Thymus (tissue), 11 donors: ENCODE results near the gene PRDM7. TPM values are rescaled to one million over a fixed set of nuclear protein-coding genes. Genes with fewer than 3 reads are reported as not detected.

ENCODE experiments used
- DNase-seq, 9 donors: peaks; one replicate each; pipeline ENCODE4 v3.0.0-alpha.2; 2013; ENCODE audit warnings: low spot score in 9 of 9, low read depth in 6 of 9, missing footprints in 1 of 9
- H3K27ac ChIP-seq, 2 donors: one replicate each; pipeline ENCODE4 v1.5.1; 2013; ENCODE audit warnings: control low read depth in 1 of 2, low read depth in 1 of 2, low read length in 1 of 2, mild to moderate bottlenecking in 1 of 2, moderate library complexity in 1 of 2
- H3K27me3 ChIP-seq, 2 donors: one replicate each; pipeline ENCODE4 v1.5.1; 2013; ENCODE audit warnings: low read length in 1 of 2; ENCODE audit not compliant: control insufficient read depth in 2 of 2, insufficient read depth in 1 of 2
- H3K36me3 ChIP-seq, 2 donors: one replicate each; pipeline ENCODE4 v1.5.1; 2013; ENCODE audit warnings: low read length in 1 of 2, mild to moderate bottlenecking in 1 of 2, moderate library complexity in 1 of 2; ENCODE audit not compliant: control insufficient read depth in 2 of 2, insufficient read depth in 2 of 2
- H3K4me1 ChIP-seq, 2 donors: one replicate each; pipeline ENCODE4 v1.5.1; 2013; ENCODE audit warnings: low read length in 2 of 2; ENCODE audit not compliant: control insufficient read depth in 2 of 2, insufficient read depth in 2 of 2
- H3K4me3 ChIP-seq, 2 donors: one replicate each; pipeline ENCODE4 v1.5.1; 2013; ENCODE audit warnings: low read length in 2 of 2, control low read depth in 1 of 2, mild to moderate bottlenecking in 1 of 2
- H3K9me3 ChIP-seq, 2 donors: one replicate each; pipeline ENCODE4 v1.5.1; 2013; ENCODE audit warnings: low read length in 1 of 2, mild to moderate bottlenecking in 1 of 2; ENCODE audit not compliant: control insufficient read depth in 2 of 2, insufficient read depth in 1 of 2
- WGBS: extraction: QIAGEN DNeasy Blood & Tissue Kit; methylation state at CpG from one replicate; pipeline ENCODE4 v1.1.7; 2013; 5-methylcytosine and 5-hydroxymethylcytosine counted together
- polyA plus RNA-seq: library from polyadenylated mRNA; stranded (reverse); fragments of 200-250 nt; gene quantifications from one replicate; pipeline ENCODE4 v1.2.3, GENCODE V29; 2013
- total RNA-seq: library from RNA; stranded (reverse); fragments of 120-200 nt; gene quantifications from one replicate; pipeline ENCODE4 v1.2.4, GENCODE V29; 2013
- donor health status: healthy.

PRDM7 gene
- total and polyA plus RNA-seq, 2 donors, result 0.09 TPM; not detected in 1

GRCh38 chr16:90054554-90054953 is 22.6 kb downstream of the PRDM7 start:
- H3K36me3 ChIP-seq, result no peaks in the 10 kb centered on the region
- no peak overlapping the region for H3K4me3 ChIP-seq
- H3K27ac ChIP-seq, result no peak overlapping the region
- no peak for DNase-seq
- H3K4me1 ChIP-seq, result no peaks in the 10 kb centered on the region
- WGBS, result 70% methylated on average over 4 of the region's 4 CpGs
- peaks cover 0 to under 1% of the 10 kb centered on the region in 2 donors for H3K27me3 ChIP-seq
- H3K9me3 ChIP-seq, result peaks cover 2 to 13% of the 10 kb centered on the region in 2 donors

GRCh38 chr16:90053902-90054500 is 23.1 kb downstream of the PRDM7 start:
- Histone ChIP-seq H3K27me3 (peaks cover 3 to 4% of the 10 kb centered on the region in 2 donors), H3K27ac (no peak overlapping the region), H3K4me1 (no peaks in the 10 kb centered on the region), H3K9me3 (peaks cover 2 to 13% of the 10 kb centered on the region in 2 donors), H3K4me3 (no peak overlapping the region), H3K36me3 (no peaks in the 10 kb centered on the region)
- WGBS, result 85% methylated on average over 1 of the region's 1 CpG
- no peak for DNase-seq

- Histone ChIP-seq H3K27me3 (peaks cover 7 to 26% of the 10 kb centered on the region in 2 donors), H3K9me3 (peaks cover 2 to 16% of the 10 kb centered on the region in 2 donors), H3K4me3 (no peak overlapping the region), H3K4me1 (no peaks in the 10 kb centered on the region), H3K36me3 (no peaks in the 10 kb centered on the region), H3K27ac (no peak overlapping the region)
- no peak for DNase-seq
- 95% methylated on average over 10 of the region's 10 CpGs for WGBS
Observed at GRCh38 chr16:90050969-90051368, 26.2 kb downstream of the PRDM7 start.

GRCh38 chr16:90048737-90049330 is 28.3 kb downstream of the PRDM7 start:
- Histone ChIP-seq H3K27ac (no peak overlapping the region), H3K36me3 (no peaks in the 10 kb centered on the region), H3K27me3 (peaks cover 7 to 27% of the 10 kb centered on the region in 2 donors), H3K4me1 (no peaks in the 10 kb centered on the region), H3K4me3 (no peak overlapping the region), H3K9me3 (peaks cover 0 to 3% of the 10 kb centered on the region in 2 donors)
- no peak for DNase-seq
- 90% methylated on average over 19 of the region's 19 CpGs for WGBS

- 84% methylated on average over 12 of the region's 12 CpGs for WGBS
- no peak overlapping the region for H3K27ac ChIP-seq
- H3K4me3 ChIP-seq, result no peak overlapping the region
- DNase-seq, result no peak
- peaks cover 7 to 27% of the 10 kb centered on the region in 2 donors for H3K27me3 ChIP-seq
- H3K9me3 ChIP-seq, result peaks cover 0 to 3% of the 10 kb centered on the region in 2 donors
- no peaks in the 10 kb centered on the region for H3K36me3 ChIP-seq
- no peaks in the 10 kb centered on the region for H3K4me1 ChIP-seq
Observed at GRCh38 chr16:90048347-90048722, 28.8 kb downstream of the PRDM7 start.

GRCh38 chr16:90047714-90048346 is 29.3 kb downstream of the PRDM7 start:
- Histone ChIP-seq H3K9me3 (peaks cover 0 to 3% of the 10 kb centered on the region in 2 donors), H3K27me3 (peaks cover 7 to 27% of the 10 kb centered on the region in 2 donors), H3K4me3 (peak overlapping the region in 1 of 2 donors; percentile 10), H3K36me3 (no peaks in the 10 kb centered on the region), H3K27ac (no peak overlapping the region), H3K4me1 (no peaks in the 10 kb centered on the region)
- WGBS, result 24% methylated on average over 54 of the region's 59 CpGs
- no peak for DNase-seq

- Histone ChIP-seq H3K27me3 (peaks cover 7 to 27% of the 10 kb centered on the region in 2 donors), H3K9me3 (peaks cover 0 to 3% of the 10 kb centered on the region in 2 donors), H3K36me3 (no peaks in the 10 kb centered on the region), H3K4me1 (no peaks in the 10 kb centered on the region), H3K27ac (no peak overlapping the region), H3K4me3 (peak overlapping the region in 1 of 2 donors; percentile 10)
- 5% methylated on average over 40 of the region's 40 CpGs for WGBS
- no peak for DNase-seq
Observed at GRCh38 chr16:90046971-90047713, 30.0 kb downstream of the PRDM7 start.

GRCh38 chr16:90046122-90046970 is 30.8 kb downstream of the PRDM7 start:
- peaks cover 7 to 27% of the 10 kb centered on the region in 2 donors for H3K27me3 ChIP-seq
- no peak overlapping the region for H3K27ac ChIP-seq
- H3K36me3 ChIP-seq, result no peaks in the 10 kb centered on the region
- DNase-seq, result no peak
- peaks cover 0 to 3% of the 10 kb centered on the region in 2 donors for H3K9me3 ChIP-seq
- no peaks in the 10 kb centered on the region for H3K4me1 ChIP-seq
- no peak overlapping the region for H3K4me3 ChIP-seq
- 54% methylated on average over 23 of the region's 23 CpGs for WGBS
